SKM-1 treated with dmso at 0.1 percent for 144 hours (cell line): ENCODE measurements around the gene ZNF662.

Experiments
- DNase-seq: peaks from one replicate; lab custom pipeline; 2025; ENCODE audit not compliant: unreplicated experiment; lab: John Stamatoyannopoulos, UW

The ZNF662 gene

GRCh38 chr3:42886294-42886822 is 19.6 kb upstream of the ZNF662 start:
- DNase-seq: no peak

GRCh38 chr3:42887084-42887483 is 18.9 kb upstream of the ZNF662 start:
- no peak for DNase-seq

GRCh38 chr3:42891042-42891441 is 14.9 kb upstream of the ZNF662 start:
- DNase-seq: no peak

- no peak for DNase-seq
These were observed 13.8 kb upstream of the ZNF662 start for GRCh38 chr3:42892169-42892568.

GRCh38 chr3:42892807-42893206 is 13.1 kb upstream of the ZNF662 start:
- DNase-seq: no peak

- no peak for DNase-seq
These were observed 11.0 kb upstream of the ZNF662 start for GRCh38 chr3:42894698-42895579.

- no peak for DNase-seq
These were observed 10.4 kb upstream of the ZNF662 start for GRCh38 chr3:42895580-42895868.

GRCh38 chr3:42898896-42899675 is 6.9 kb upstream of the ZNF662 start:
- no peak for DNase-seq

GRCh38 chr3:42900226-42901072 is 5.5 kb upstream of the ZNF662 start:
- no peak for DNase-seq

- no peak for DNase-seq
These were observed 4.9 kb upstream of the ZNF662 start for GRCh38 chr3:42901073-42901415.

GRCh38 chr3:42902257-42902656 is 3.7 kb upstream of the ZNF662 start:
- no peak for DNase-seq

GRCh38 chr3:42904076-42904475 is 1.9 kb upstream of the ZNF662 start:
- DNase-seq: no peak

GRCh38 chr3:42905740-42906069 is 237 bp upstream of the ZNF662 start:
- DNase-seq: no peak

GRCh38 chr3:42906848-42907183 is 874 bp downstream of the ZNF662 start:
- DNase-seq: no peak

GRCh38 chr3:42908675-42909074 is 2.7 kb downstream of the ZNF662 start:
- DNase-seq: no peak

- no peak for DNase-seq
These were observed 5.6 kb downstream of the ZNF662 start for GRCh38 chr3:42911551-42911950.

GRCh38 chr3:42914771-42915515 is 9.0 kb downstream of the ZNF662 start:
- DNase-seq: no peak

GRCh38 chr3:42923606-42924005 is 17.7 kb downstream of the ZNF662 start:
- DNase-seq: no peak

- no peak for DNase-seq
These were observed 20.4 kb downstream of the ZNF662 start for GRCh38 chr3:42926310-42926709.

- DNase-seq: no peak
These were observed 28.2 kb downstream of the ZNF662 start for GRCh38 chr3:42934111-42934510.

GRCh38 chr3:42934910-42935309 is 29.0 kb downstream of the ZNF662 start:
- no peak for DNase-seq
